Measurements from ENCODE around the gene FBRS.

Gene FBRS

DNA sequence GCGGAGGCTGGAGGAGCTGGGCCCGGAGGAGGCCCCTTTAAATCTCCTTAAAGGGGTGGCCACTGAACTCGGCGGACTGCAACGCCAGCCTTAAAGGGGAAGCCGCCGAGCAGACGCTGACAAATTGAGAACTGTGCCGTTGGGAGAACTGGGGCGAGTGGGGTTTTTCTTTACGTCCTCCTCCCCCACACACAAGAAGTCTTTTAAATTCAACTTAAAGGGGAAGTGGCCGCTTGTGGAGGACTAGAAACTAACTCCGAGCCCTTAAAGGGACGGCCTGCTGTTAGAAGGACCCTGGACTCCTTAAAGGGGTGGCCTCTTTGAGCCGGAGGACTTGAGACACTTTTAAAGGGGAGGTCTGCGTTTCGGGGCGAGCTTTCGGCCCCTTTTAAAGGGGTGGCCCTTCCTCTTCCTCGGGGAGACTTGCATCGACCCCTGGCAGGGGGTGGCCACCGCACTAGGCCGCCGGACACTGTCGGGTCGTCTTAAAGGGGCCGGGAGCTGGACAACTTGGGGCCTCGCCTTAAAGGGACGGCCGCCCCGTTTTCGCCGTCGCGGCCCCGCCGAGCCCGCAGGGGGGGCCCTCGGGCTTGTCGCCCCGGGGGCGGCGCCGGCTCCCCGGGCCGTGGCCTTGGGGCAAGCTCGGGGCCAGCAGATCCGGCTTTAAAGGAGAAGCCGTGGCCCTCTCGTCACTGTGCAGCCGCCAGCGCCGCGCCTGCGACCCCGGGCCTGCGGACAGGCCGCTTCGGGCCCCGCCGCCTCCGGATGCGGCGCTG, 688 bp downstream of the FBRS start:
- DNase-seq (ENCODE audit: low read depth): peak; percentile 98
- TF ChIP-seq, protein P1, sequence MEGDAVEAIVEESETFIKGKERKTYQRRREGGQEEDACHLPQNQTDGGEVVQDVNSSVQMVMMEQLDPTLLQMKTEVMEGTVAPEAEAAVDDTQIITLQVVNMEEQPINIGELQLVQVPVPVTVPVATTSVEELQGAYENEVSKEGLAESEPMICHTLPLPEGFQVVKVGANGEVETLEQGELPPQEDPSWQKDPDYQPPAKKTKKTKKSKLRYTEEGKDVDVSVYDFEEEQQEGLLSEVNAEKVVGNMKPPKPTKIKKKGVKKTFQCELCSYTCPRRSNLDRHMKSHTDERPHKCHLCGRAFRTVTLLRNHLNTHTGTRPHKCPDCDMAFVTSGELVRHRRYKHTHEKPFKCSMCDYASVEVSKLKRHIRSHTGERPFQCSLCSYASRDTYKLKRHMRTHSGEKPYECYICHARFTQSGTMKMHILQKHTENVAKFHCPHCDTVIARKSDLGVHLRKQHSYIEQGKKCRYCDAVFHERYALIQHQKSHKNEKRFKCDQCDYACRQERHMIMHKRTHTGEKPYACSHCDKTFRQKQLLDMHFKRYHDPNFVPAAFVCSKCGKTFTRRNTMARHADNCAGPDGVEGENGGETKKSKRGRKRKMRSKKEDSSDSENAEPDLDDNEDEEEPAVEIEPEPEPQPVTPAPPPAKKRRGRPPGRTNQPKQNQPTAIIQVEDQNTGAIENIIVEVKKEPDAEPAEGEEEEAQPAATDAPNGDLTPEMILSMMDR (IDR thresholded peaks at IDR 0.05; ENCODE audit: insufficient read depth, low read depth, low read length, missing control alignments): no peak
- peak overlapping the region; percentile 90 for H3K4me3 ChIP-seq (ENCODE audit: low read length)

DNA sequence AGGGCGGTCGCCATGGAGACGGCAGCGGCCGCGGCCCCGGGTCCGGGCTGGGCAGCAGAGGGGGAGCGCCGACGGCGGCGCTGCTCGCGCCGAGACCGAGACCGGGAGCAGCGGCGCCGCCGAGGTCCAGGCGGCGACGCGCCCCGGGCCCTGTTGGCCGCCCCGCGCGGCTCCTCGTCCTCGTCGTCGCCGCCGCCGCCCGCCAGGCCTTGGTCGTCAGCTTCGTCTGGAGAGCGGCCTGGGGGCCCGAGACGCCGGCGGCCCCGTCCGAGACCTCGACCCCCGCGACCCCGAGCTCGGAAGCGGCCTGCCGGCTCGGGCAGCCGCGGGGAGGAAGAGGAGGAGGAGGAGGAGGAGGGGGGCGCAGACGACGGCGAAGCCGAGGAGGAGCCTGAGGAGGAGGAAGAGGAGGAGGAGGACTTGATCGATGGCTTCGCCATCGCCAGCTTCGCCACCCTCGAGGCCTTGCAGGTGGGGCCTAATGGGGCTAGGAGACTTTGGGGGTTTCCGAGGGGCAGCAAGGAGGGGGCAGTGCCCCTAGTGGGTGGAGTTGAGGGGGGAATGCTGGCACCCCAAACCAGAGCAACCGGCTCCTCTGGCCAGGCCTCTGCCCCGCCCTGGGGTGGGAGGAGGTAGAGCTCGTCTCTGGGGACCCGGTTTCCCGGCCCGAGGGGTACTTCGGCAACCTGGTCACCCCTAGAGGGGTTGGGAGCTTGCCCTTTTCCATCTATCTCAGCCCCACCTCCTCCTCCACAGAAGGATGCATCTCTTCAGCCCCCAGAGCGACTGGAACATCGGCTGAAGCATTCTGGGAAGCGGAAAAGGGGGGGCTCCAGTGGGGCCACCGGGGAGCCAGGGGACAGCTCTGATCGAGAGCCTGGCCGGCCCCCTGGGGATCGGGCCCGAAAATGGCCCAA, 1.5 kb downstream of the FBRS start:
- H3K4me3 ChIP-seq (ENCODE audit: low read length): peak overlapping the region; percentile 90
- DNase-seq (ENCODE audit: low read depth): peak; percentile 42
- TF ChIP-seq, protein P1 (IDR thresholded peaks at IDR 0.05; ENCODE audit: insufficient read depth, low read depth, low read length, missing control alignments): peak; percentile 17

DNA sequence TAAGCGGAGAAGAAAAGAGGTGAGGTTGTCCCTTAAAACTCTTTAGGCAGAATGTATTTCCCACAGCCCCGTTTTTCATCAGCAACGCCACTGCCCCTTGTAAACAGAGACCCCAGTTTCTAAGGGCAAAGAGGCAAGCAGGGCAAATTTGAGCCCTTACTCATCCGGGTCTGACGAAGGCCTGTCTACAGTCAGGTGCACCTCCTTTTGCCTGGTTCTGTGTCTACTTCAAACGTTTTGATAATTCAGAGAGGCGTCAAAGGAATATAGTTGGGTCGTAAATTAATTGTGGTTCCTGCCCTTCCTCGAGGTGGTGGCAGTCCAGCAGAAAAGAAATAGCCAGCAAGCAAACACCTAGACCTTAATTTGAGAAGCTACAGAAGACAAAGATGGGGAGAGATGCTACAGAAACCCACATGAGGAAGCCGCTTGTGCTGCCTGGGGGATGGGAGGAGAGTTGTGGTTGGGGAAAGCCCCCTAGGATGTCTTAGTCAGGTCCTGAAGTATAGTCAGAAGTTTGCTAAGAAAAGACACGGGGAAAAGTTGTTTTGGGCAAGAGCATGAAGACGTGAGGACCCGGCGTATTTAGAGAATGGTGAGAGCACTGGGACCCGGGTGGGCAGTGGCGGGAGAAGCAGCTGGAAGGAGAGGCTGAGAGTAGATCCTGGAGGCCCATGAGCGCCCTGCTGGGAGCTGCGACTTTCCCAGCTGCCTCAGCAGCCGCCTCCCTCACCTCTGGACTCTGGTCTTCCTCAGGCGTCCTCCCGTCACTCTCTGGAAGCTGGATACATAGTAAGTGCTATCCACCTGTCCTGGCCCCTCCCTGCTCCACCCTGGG, 2.4 kb downstream of the FBRS start:
- TF ChIP-seq, protein P1 (IDR thresholded peaks at IDR 0.05; ENCODE audit: insufficient read depth, low read depth, low read length, missing control alignments): no peak
- H3K4me3 ChIP-seq (ENCODE audit: low read length): peak overlapping the region; percentile 90
- DNase-seq (ENCODE audit: low read depth): peak; percentile 49

DNA sequence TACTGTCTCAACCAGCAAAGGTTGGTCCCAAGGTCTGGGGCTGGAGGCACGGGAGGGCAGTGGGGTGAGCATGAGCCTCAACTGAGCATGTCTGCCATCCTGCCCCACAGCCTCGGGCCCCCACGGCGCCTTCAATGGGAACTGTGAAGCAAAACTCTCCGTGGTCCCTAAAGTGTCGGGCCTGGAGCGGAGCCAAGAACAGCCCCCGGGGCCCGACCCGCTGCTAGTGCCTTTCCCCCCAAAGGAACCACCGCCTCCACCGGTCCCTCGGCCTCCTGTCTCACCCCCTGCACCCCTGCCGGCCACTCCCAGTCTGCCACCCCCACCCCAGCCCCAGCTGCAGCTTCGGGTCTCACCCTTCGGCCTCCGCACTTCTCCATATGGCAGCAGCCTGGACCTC, 4.2 kb downstream of the FBRS start:
- TF ChIP-seq, protein P1 (IDR thresholded peaks at IDR 0.05; ENCODE audit: insufficient read depth, low read depth, low read length, missing control alignments): no peak
- no peak for DNase-seq (ENCODE audit: low read depth)
- H3K4me3 ChIP-seq (ENCODE audit: low read length): no peak overlapping the region

DNA sequence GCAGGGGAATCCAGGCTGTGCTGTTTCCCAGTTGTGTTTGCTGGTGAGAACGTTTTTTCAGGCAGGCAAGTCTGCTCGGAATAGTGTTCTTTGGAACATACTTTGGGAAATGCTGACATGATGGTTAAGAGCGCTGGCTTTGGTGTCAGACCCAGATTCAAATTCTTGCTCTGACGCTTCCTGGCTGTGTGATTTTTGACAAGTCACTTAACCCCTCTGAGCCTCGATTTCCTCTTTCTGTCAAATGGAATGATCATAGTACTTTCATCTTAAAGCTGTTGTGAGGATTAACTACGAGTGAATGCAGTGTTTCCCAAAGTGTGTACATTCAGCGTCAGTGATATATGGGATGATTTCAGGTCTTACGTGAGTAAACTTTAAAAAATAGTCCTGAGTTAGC, 4.8 kb downstream of the FBRS start:
- TF ChIP-seq, protein P1 (IDR thresholded peaks at IDR 0.05; ENCODE audit: insufficient read depth, low read depth, low read length, missing control alignments): no peak
- H3K4me3 ChIP-seq (ENCODE audit: low read length): no peak overlapping the region
- no peak for DNase-seq (ENCODE audit: low read depth)

DNA sequence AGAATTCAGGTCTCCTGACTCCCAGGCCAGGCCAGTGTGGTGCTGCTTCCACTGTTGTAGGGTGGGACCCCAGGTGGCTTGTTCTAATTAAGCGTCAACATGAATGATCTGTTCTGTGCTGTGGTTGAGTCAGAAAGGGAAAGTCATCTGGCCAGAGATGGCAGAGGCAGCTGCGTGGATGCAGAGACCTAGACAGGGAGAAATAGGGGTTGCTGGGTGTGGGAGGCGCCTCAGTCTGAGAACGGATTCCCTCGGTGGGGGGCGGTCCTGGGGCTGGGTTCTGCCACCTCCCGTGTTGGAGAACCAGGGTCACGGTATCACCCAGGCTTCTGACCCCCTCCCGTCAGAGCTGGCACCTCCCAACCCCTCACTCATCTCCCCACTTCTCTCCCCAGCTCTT, 5.6 kb downstream of the FBRS start:
- TF ChIP-seq, protein P1 (IDR thresholded peaks at IDR 0.05; ENCODE audit: insufficient read depth, low read depth, low read length, missing control alignments): no peak
- no peak for DNase-seq (ENCODE audit: low read depth)

More for the DNA sequence above, 5.6 kb downstream of the FBRS start:
- H3K4me3 ChIP-seq (ENCODE audit: low read length): no peak overlapping the region
